Mesendoderm (in vitro differentiated cells): ENCODE measurements around the gene OR6V1.

Experiments
- DNase-seq: peaks from one replicate; pipeline ENCODE4 v3.0.0; 2013
- H2AK5ac ChIP-seq: 2 replicates; pipeline ENCODE4 v1.6.1; 2013; ENCODE audit warnings: low read length, inconsistent platforms
- H2BK120ac ChIP-seq: 2 replicates; pipeline ENCODE4 v1.6.1; 2013; ENCODE audit warnings: low read depth, mild to moderate bottlenecking, low read length, moderate library complexity, mixed read lengths
- H2BK15ac ChIP-seq: replicated peaks from 2 replicates; pipeline ENCODE4 v1.6.1; 2013; ENCODE audit warnings: low read depth, mild to moderate bottlenecking, moderate library complexity
- H2BK5ac ChIP-seq: 2 replicates; pipeline ENCODE4 v1.6.1; 2013; ENCODE audit warnings: low read length, inconsistent platforms
- H3K18ac ChIP-seq: 2 replicates; pipeline ENCODE4 v1.6.1; 2013; ENCODE audit warnings: mild to moderate bottlenecking, low read length, mixed read lengths
- H3K23ac ChIP-seq: one replicate; pipeline ENCODE4 v1.6.1; 2013; ENCODE audit warnings: low read length
- H3K27ac ChIP-seq: 2 replicates; pipeline ENCODE4 v1.5.1; 2013; ENCODE audit warnings: low read depth, mild to moderate bottlenecking, inconsistent platforms, low read length, moderate library complexity
- H3K27me3 ChIP-seq: 2 replicates; pipeline ENCODE4 v1.6.1; 2013; ENCODE audit warnings: low read length, control low read depth, mild to moderate bottlenecking, inconsistent platforms; ENCODE audit not compliant: insufficient read depth, poor library complexity
- H3K36me3 ChIP-seq: 2 replicates; pipeline ENCODE4 v1.6.1; 2013; ENCODE audit warnings: low read length, inconsistent platforms; ENCODE audit not compliant: control insufficient read depth, insufficient read depth
- H3K4ac ChIP-seq: one replicate; pipeline ENCODE4 v1.6.1; 2013; ENCODE audit warnings: low read depth, mild to moderate bottlenecking, low read length, moderate library complexity
- H3K4me1 ChIP-seq: 2 replicates; pipeline ENCODE4 v1.6.1; 2013; ENCODE audit warnings: low read depth, low read length, inconsistent platforms; ENCODE audit not compliant: control insufficient read depth
- H3K4me2 ChIP-seq: 2 replicates; pipeline ENCODE4 v1.6.1; 2013; ENCODE audit warnings: low read length
- H3K4me3 ChIP-seq: 2 replicates; pipeline ENCODE4 v1.5.1; 2013; ENCODE audit warnings: mild to moderate bottlenecking, low read length
- H3K56ac ChIP-seq: one replicate; pipeline ENCODE4 v1.6.1; 2013; ENCODE audit warnings: low read length
- H3K79me1 ChIP-seq: 2 replicates; pipeline ENCODE4 v1.6.1; 2013; ENCODE audit warnings: low read length, inconsistent platforms
- H3K79me2 ChIP-seq: 2 replicates; pipeline ENCODE4 v1.6.1; 2013; ENCODE audit warnings: mild to moderate bottlenecking, low read length; ENCODE audit not compliant: control insufficient read depth, insufficient read depth
- H3K9ac ChIP-seq: 2 replicates; pipeline ENCODE4 v1.6.1; 2013; ENCODE audit warnings: low read length, inconsistent platforms
- H4K5ac ChIP-seq: one replicate; pipeline ENCODE4 v1.6.1; 2013; ENCODE audit warnings: low read length
- H4K8ac ChIP-seq: one replicate; pipeline ENCODE4 v1.6.1; 2013; ENCODE audit warnings: low read depth, mild to moderate bottlenecking, control low read depth, low read length, moderate library complexity
- WGBS: extraction: QIAGEN DNeasy Blood & Tissue Kit; methylation state at CpG from one replicate; pipeline ENCODE4 v1.1.7; 2013; ENCODE audit warnings: low lambda C conversion rate, missing lambda C conversion rate; ENCODE audit not compliant: insufficient coverage; ENCODE audit errors: extremely low coverage; 5-methylcytosine and 5-hydroxymethylcytosine counted together

Gene OR6V1

DNA sequence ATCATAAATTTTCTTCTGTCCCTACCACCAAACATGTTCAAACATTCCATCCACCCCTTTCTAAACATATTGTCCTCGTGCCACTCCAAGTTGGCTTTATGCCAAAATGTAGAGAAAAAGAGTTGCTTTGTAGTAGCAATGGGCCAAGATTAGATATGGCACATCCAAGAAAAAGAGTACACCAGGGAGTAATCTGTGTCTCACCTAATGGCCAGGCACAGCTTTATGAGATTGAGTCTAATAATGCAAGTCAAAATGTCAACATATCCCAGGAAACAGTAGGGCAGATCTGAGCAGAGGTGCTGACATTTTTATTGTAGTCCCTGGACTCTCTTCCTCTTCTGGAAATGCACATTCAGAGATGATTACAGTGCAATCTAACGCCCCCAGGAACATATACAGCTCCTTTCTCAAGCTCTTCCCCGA, 5.7 kb upstream of the OR6V1 start:
- Histone ChIP-seq H3K4me2 (no peak overlapping the region), H3K36me3 (no peaks in the 10 kb centered on the region), H3K27ac (no peak overlapping the region), H3K4me1 (peaks cover 11% of the 10 kb centered on the region), H3K79me2 (no peaks in the 10 kb centered on the region), H3K56ac (no peak overlapping the region), H2BK120ac (no peak overlapping the region), H3K27me3 (no peaks in the 10 kb centered on the region), H3K4ac (no peak overlapping the region), H4K5ac (no peak overlapping the region), H2BK15ac (no peak overlapping the region), H3K23ac (no peak overlapping the region), H3K9ac (no peak overlapping the region), H3K18ac (no peak overlapping the region), H4K8ac (no peak overlapping the region), H2BK5ac (no peak overlapping the region), H2AK5ac (no peak overlapping the region), H3K79me1 (no peaks in the 10 kb centered on the region), H3K4me3 (no peak overlapping the region)
- no CpG with 5 or more reads among the region's 3 CpGs for WGBS
- no peak for DNase-seq

DNA sequence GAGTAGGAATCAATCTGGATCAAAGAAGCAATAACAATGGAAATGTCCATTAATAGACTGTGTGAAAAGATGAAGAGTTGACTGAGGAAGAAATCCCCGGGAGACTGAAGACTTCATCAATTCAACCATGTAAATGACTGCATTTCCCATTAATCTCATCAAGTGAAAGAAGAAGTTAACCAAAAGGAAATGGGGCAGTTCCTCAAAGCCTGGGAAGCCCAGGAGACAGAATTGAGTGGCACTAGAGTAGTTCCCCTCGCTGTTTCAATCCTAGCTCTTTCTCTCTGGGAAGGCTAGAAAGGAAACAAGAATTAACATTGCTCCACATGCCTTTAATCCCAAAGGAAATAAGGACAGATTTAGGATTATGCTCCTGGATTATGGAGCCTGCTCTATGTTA, 4.8 kb upstream of the OR6V1 start:
- Histone ChIP-seq H3K4me3 (no peak overlapping the region), H4K8ac (no peak overlapping the region), H2BK5ac (no peak overlapping the region), H3K27ac (no peak overlapping the region), H3K36me3 (no peaks in the 10 kb centered on the region), H3K4me1 (peaks cover 5% of the 10 kb centered on the region), H3K9ac (no peak overlapping the region), H2BK120ac (no peak overlapping the region), H3K27me3 (no peaks in the 10 kb centered on the region), H3K56ac (no peak overlapping the region), H2AK5ac (no peak overlapping the region), H3K79me2 (no peaks in the 10 kb centered on the region), H4K5ac (no peak overlapping the region), H3K79me1 (no peaks in the 10 kb centered on the region), H3K18ac (no peak overlapping the region), H3K4me2 (no peak overlapping the region), H3K4ac (no peak overlapping the region), H3K23ac (no peak overlapping the region), H2BK15ac (no peak overlapping the region)
- no CpG with 5 or more reads among the region's 2 CpGs for WGBS
- DNase-seq, result no peak

DNA sequence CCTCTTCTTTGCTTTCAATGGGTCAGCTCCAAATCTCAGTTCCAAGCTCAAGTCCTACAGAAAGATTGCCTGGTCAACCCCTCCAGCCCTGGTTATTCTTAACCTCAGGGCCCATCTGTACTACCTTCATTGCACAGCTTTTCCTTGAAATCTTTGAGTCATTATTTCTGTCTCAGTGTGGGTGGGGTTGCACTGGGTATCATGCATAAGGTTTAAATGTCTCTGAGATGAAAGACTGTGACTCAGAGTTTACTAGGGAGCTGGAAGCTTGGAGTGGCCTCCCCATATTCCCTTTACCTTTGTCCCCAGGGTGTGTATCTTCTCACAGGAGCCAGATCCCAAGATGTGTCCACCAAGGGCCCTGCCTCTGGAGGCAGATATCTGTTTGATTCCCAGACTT, 3.3 kb upstream of the OR6V1 start:
- no peak overlapping the region for H2BK5ac ChIP-seq
- no peaks in the 10 kb centered on the region for H3K79me1 ChIP-seq
- H3K56ac ChIP-seq, result no peak overlapping the region
- no peak overlapping the region for H3K4ac ChIP-seq
- H3K27me3 ChIP-seq, result no peaks in the 10 kb centered on the region
- H3K4me2 ChIP-seq, result no peak overlapping the region
- no peak for DNase-seq
- H2BK120ac ChIP-seq, result no peak overlapping the region
- no peak overlapping the region for H3K9ac ChIP-seq
- no peak overlapping the region for H3K27ac ChIP-seq
- no peak overlapping the region for H3K4me3 ChIP-seq
- H3K36me3 ChIP-seq, result no peaks in the 10 kb centered on the region
- H4K8ac ChIP-seq, result no peak overlapping the region
- H3K79me2 ChIP-seq, result no peaks in the 10 kb centered on the region
- no peaks in the 10 kb centered on the region for H3K4me1 ChIP-seq
- no peak overlapping the region for H3K18ac ChIP-seq
- H2AK5ac ChIP-seq, result no peak overlapping the region
- H4K5ac ChIP-seq, result no peak overlapping the region
- no peak overlapping the region for H2BK15ac ChIP-seq
- H3K23ac ChIP-seq, result no peak overlapping the region

DNA sequence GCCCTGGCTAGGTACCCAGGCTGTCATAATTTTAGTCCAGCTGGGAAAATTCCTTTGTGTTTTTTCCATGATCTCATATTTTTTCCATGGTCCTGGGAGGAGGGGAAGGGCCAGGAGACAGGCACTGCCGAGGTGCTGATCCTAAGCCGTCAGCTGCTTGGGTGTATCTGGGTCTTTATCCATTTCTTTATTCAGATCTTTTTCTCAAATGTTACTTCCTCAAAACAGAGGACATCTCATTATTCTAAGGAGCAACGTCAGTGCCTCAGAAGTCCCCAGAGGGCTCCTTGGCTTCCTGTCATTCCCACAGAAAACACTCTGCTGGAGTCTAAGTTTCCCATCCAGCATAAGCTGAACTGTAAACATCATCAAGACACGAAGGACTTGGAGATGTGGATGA, 2.8 kb upstream of the OR6V1 start:
- Histone ChIP-seq H2BK5ac (no peak overlapping the region), H3K4ac (no peak overlapping the region), H3K4me1 (no peaks in the 10 kb centered on the region), H3K36me3 (no peaks in the 10 kb centered on the region), H3K56ac (no peak overlapping the region), H3K27ac (no peak overlapping the region), H3K4me3 (no peak overlapping the region), H3K9ac (no peak overlapping the region), H3K79me2 (no peaks in the 10 kb centered on the region), H3K23ac (no peak overlapping the region), H3K79me1 (no peaks in the 10 kb centered on the region), H2AK5ac (no peak overlapping the region), H2BK120ac (no peak overlapping the region), H3K18ac (no peak overlapping the region), H2BK15ac (no peak overlapping the region), H3K4me2 (no peak overlapping the region), H3K27me3 (no peaks in the 10 kb centered on the region), H4K5ac (no peak overlapping the region), H4K8ac (no peak overlapping the region)
- no CpG with 5 or more reads among the region's 4 CpGs for WGBS
- DNase-seq, result no peak

DNA sequence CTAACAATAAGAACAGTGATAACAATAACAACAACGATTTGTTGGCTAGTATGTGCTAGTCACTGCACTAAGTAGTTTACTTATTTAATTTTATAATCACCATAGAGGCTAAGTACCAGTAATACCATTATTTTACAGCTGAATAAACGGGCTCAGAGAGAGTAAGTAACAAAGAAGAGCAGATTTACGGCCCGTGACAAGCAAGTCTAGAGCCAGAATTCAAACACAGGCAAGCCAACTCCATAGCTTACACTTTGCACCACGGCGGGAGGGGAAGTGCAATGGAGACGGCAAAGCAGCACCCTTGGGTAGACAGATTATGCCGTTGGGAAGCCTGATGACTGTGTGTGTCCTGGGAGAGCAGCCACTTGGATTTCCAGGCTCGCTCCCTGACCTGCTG, 1.2 kb upstream of the OR6V1 start:
- Histone ChIP-seq H4K5ac (no peak overlapping the region), H3K79me1 (no peaks in the 10 kb centered on the region), H3K4me1 (no peaks in the 10 kb centered on the region), H3K4ac (no peak overlapping the region), H2AK5ac (no peak overlapping the region), H3K27ac (no peak overlapping the region), H3K56ac (no peak overlapping the region), H3K27me3 (no peaks in the 10 kb centered on the region), H3K4me3 (no peak overlapping the region), H3K23ac (no peak overlapping the region), H3K9ac (no peak overlapping the region), H2BK120ac (no peak overlapping the region), H3K4me2 (no peak overlapping the region), H3K36me3 (no peaks in the 10 kb centered on the region), H4K8ac (no peak overlapping the region), H3K79me2 (no peaks in the 10 kb centered on the region), H3K18ac (no peak overlapping the region), H2BK5ac (no peak overlapping the region), H2BK15ac (no peak overlapping the region)
- no CpG with 5 or more reads among the region's 9 CpGs for WGBS
- DNase-seq, result no peak

DNA sequence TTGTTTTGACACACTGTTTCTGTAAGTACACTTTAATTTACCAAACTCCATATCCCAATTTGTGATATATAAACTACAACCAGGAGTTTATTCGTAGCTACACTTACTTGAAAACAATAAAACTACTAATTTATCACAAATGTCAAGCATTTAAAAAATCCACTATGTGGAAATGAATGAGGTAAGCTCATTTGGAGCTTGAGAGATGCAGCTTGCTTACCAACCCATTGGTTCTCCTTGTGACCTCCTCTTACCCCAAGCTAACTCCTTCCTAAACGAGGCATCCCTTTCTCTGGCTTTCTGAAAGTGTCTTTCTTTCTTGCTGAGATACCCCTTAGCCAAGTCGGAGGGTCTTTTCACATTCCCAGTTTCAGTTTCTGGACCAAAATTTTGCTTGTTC, 2.5 kb downstream of the OR6V1 start:
- H3K36me3 ChIP-seq, result no peaks in the 10 kb centered on the region
- H3K23ac ChIP-seq, result no peak overlapping the region
- H3K18ac ChIP-seq, result no peak overlapping the region
- H2AK5ac ChIP-seq, result no peak overlapping the region
- no peak overlapping the region for H2BK120ac ChIP-seq
- no peaks in the 10 kb centered on the region for H3K79me1 ChIP-seq
- H4K5ac ChIP-seq, result no peak overlapping the region
- no peak overlapping the region for H3K4me3 ChIP-seq
- no peak overlapping the region for H3K27ac ChIP-seq
- H3K4me1 ChIP-seq, result no peaks in the 10 kb centered on the region
- no peak overlapping the region for H3K9ac ChIP-seq
- DNase-seq, result no peak
- H2BK5ac ChIP-seq, result no peak overlapping the region
- H3K79me2 ChIP-seq, result no peaks in the 10 kb centered on the region
- no peak overlapping the region for H3K4ac ChIP-seq
- no peaks in the 10 kb centered on the region for H3K27me3 ChIP-seq
- H3K4me2 ChIP-seq, result no peak overlapping the region
- H4K8ac ChIP-seq, result no peak overlapping the region
- 100% methylated on average over 1 of the region's 3 CpGs for WGBS
- H2BK15ac ChIP-seq, result no peak overlapping the region
- H3K56ac ChIP-seq, result no peak overlapping the region
